Measurements from ENCODE around the gene TESK2.
"Not testable (repeated sequence)": the region's sequence is repeated elsewhere in the genome, so short reads cannot be mapped to it uniquely, and the experiment has no call there.

The TESK2 gene

GRCh38 chr1:45490626-45491486, at the start of gene TESK2:
TESK2 (minus strand) TSS chr1:45491163; CDS start chr1:45457785, 33,378 bp downstream.
- peak; percentile 95 for DNase-seq

DNA sequence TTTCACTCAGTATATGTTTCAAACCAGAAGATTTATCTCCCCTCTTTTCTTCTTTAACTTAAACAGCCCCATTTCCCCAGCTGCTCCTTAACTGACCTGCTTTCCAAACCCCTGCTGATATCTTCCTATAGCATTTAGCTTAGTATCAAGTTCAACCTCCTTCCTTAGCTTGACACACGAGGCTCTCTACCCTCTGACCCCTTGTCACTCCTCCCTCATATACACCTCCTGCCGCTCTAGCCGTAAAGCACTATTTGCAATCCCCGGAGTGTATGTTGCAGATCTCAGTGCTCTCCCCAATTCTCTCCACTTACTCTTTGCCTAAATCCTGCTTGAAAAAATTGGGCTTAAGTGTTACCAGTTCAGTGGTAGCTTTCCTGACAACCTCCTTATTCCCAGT, 45.9 kb upstream of the TESK2 start:
- DNase-seq: no peak

GRCh38 chr1:45535988-45536766, 45.2 kb upstream of the TESK2 start:
- DNase-seq: peak; percentile 24

DNA sequence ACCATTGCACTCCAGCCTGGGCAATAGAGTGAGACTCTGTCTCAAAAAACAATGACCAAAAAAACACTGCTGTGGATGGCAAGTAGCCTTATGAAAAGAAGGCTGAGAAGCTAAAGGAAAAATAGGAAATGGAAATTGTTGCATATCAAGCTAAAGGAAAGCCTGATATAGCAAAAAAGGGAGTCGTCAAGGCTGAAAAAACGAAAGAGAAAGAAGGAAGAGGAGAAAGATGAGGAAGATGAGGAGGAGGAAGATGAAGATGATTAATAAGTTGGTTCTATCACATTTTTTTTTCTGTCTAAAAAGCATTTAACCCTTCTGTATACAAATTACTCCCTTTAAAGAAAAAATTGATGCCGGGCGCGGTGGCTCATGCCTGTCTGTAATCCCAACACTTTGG, 40.9 kb upstream of the TESK2 start:
- no peak for DNase-seq

- DNase-seq: no peak
These were observed 39.7 kb upstream of the TESK2 start for GRCh38 chr1:45530632-45531135.

- no peak for DNase-seq
These were observed 35.2 kb upstream of the TESK2 start for GRCh38 chr1:45526135-45526644.

DNA sequence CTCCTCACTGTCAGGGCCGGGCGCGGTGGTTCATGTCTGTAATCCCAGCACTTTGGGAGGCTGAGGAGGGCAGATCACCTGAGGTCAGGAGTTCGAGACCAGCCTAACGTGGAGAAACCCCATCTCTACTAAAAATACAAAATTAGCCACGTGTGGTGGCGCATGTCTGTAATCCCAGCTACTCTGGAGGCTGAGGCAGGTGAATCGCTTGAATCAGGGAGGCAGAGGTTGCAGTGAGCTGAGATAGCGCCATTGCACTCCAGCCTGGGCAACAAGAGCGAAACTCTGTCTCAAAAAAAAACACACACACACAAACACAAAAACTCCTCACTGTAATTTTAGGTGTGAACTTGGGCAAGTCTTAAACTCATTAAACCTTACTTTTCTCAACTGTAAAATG, 33.0 kb upstream of the TESK2 start:
- not testable (repeated sequence) for DNase-seq

GRCh38 chr1:45523516-45523915, 32.6 kb upstream of the TESK2 start:
- DNase-seq: not testable (repeated sequence)

DNA sequence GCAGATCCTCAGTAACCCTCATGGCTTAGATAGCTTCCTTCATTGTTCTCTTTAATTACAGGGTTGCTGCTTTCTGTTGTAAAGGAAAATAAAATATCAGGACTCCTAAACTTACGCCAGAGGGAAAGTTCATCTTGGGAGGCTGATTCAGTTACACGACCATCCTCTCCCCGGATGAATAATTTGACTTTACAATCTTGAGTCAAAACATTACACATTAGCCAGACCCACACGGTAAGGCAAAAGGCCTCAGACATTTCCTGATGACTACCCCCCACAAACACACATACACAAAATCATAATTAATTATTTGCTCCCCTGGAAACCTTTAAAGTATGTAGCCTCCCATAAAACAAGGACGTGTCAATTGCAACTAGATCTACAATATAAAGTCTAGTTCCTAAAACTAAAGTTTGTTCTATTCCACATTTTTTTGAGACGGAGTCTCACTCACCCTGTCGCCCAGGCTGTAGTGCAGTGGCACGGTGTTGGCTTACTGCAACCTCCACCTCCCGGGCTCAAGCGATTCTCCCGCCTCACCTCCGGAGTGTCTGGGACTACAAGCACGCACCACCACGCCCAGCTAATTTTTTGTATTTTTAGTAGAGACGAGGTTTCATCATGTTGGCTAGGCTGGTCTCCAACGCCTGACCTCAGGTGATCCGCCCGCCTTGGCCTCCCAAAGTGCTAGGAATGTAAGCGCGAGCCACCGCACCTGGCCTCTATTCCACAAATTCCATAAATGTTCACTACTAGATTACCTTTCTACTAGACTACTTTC, 31.6 kb upstream of the TESK2 start:
- DNase-seq: no peak

DNA sequence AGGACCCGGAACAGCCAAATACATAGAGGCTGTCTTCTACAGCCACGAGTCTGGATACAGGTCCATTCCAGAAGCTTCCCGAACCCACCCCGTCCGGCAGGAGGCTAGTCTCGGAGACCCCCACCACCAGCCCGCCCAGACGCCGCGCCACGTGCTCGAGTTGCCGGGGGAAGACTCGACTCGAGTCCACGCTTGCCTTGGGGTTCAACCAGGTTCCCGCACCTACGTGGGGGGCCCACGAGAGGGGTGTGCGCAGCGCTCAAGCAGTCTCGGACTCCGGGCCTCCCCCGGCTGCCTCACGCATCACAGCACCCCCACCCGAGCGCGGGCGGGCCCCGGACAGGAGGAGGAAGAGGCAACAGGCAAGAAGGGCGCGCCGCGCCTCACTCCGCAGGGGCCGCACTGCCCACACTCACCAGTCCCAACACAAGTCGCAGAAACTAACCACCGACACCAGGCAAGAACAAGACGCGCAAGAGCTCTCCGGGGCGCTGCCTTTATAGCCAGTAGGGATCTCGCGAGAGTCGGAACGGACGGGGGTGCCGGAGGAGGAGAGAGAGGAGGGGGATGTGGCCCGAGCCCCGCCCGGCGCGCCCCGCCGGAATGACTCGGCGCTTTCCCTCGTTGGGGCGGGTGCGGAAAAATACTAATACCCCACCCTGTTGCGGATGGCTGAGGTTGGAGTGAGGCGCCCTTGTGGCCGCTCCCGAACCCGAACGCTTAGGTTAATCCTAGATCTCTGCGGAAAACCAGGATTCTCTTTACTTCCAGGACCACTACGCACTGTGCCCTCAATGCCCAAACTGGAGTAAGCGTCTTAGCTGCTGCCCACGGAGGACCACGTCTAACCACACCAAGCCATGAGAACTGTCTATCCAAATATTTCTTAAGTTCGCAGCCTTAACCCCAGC, 30.7 kb upstream of the TESK2 start, which contains the start of gene PRDX1:
Gene PRDX1, minus strand, starts transcription at position 472 of the 911 bp plus-strand sequence. CDS start 2,841 bp downstream, outside the sequence.
- peak; percentile 98 for DNase-seq

DNA sequence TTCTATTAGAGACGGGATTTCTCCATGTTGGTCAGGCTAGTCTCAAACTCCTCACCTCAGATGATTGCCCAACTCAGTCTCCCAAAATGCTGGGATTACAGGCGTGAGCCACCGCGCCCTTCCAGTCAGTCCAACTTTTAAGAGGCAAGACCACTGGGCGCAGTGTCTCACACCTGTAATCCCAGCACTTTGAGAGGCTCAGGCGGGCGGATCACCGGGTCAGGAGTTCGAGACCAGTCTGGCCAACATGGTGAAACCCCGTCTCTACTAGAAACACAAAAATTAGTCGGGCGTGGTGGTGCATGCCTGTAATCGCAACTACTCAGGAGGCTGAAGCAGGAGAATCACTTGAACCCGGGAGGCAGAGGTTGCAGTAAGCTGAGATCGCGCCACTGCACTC, 28.8 kb upstream of the TESK2 start:
- DNase-seq: not testable (repeated sequence)

DNA sequence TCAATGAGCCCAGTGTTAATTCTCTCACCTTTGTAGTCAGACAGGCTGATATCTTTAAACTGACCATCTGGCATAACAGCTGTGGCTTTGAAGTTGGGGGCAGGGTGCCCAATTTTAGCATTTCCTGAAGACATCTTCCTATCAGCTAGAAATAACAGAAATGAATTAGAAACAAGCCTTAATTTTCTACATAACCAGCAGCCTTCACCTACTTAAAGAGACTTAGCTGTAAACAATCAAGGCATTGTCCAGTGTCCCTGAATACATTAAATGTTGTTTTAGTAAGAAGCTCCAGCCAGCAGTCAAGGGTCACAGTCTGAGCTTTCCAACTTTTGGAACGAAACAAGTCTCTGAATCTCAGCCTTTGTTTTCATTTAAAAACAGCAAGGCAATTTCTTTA, 27.9 kb upstream of the TESK2 start:
- DNase-seq: no peak

GRCh38 chr1:45518366-45518765, 27.4 kb upstream of the TESK2 start:
- not testable (repeated sequence) for DNase-seq

- DNase-seq: no peak
These were observed 25.5 kb upstream of the TESK2 start for GRCh38 chr1:45516465-45516864.

- no peak for DNase-seq
These were observed 25.1 kb upstream of the TESK2 start for GRCh38 chr1:45516036-45516435.

- not testable (repeated sequence) for DNase-seq
These were observed 22.7 kb upstream of the TESK2 start for GRCh38 chr1:45513532-45514260.

GRCh38 chr1:45512641-45513054, 21.7 kb upstream of the TESK2 start:
- peak; percentile 74 for DNase-seq

- DNase-seq: no peak
These were observed 20.1 kb upstream of the TESK2 start for GRCh38 chr1:45510972-45511527.

GRCh38 chr1:45510036-45510971, 19.3 kb upstream of the TESK2 start:
- no peak for DNase-seq

All from activated CD4-positive, alpha-beta T cell treated with anti-CD3 and anti-CD28 coated beads for 48 hours (primary cell).